NCI-H187 treated with DMSO at 0.1 percent for 48 hours (cell line): ENCODE results near the gene PRPSAP2.
"Not testable (repeated sequence)": the region's sequence is repeated elsewhere in the genome, so short reads cannot be mapped to it uniquely, and the experiment has no call there.

Experiments
- DNase-seq: peaks from one replicate; lab custom pipeline; 2025; lab: John Stamatoyannopoulos, UW

The PRPSAP2 gene

DNA sequence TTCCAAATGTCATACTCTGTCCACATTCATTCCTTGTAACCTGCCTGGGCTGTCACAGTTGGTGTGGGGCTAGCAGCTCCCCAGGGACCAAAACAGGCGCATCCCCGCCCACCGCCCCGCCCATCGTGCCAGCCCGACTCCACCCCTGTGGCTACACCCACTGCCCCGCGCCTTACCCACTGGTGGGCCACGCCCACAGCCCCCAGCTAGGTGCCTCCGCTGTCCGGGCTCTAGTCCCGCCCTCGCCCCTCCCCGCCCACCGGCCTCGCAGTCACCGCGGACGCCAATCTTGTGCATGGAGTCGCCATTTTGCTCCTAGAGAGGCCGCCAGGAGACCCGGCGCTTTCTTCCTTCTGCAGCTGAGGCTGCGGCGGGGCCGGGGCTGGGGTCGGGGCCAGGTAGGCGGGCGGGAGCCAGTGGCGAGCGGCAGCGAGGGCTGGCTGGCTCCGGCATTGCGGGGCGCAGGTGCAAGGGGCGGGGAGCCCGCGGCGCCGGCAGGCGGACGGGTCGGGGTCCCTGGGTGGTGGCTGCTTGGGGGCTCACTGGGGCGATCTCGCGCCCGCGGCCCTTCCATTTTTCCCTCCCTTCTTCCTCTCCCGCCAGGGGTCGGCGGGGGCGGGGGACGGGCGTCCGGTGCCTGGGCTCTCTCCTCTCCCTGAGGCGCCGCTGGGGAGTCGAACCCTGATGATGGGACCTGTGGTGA, at the start of gene PRPSAP2:
Gene PRPSAP2 (plus strand): TSS at position 268 of the 703 bp plus-strand sequence. CDS start 7,703 bp downstream, outside the sequence.
- DNase-seq: peak; percentile 45

DNA sequence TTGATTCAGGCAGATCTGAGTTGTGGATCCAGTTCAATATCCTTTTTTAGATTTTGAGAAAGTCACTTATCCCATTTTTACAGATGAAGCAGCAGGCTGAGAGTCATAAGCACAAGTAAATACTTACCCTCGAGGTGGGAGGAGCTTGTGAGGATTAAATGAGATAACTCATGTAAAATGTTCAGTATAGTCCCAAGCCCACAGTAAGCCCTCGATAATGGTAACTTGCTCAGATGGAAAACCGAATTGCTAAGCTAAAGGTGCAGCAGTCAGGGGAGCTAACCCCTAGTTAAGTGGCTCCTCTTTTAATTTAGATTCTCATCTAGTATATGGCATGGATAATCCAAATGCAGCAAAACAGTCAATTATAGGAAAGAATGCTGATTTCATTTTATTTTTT, 42.0 kb upstream of the PRPSAP2 start:
- DNase-seq: not testable (repeated sequence)

DNA sequence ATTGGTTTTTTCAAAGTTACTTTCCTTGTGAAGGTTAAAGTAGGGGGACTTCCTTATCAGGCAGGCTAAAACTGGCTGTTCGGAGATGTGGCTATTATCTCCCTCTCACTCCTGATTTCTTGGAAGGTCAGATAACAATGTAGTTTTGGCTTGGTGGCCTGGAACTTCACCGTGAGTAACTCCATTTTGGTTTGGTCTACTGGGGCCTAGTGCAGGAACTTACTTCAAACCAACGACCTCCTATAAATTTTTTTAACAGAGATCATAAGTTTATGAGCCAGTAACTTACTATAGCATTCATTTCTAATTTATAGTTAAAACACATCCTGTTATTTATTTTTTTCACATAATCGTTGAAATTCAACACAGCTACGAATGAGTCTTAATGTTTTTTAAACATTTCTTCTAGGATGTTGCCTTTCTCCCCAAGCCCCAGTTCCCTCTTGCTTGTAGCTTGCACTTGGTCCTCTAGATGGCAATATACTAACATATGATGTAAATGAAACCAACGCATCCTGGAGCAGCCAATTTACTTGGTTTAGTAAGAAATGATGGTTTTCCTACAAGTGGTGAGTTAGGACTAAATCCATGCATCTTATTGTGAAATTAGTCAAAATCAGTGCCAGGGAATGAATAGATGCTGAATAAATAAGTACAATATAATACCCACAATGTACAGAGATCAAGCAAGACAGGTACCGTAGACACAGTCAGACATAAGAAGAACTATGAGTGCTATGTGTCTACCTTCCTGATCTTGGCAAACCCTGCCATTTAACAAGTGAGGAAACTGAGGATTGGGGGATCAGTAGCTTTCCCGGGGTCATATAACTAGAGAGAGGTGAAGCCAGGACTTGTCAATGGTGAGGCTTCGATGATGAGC, 41.2 kb upstream of the PRPSAP2 start:
- not testable (repeated sequence) for DNase-seq

- not testable (repeated sequence) for DNase-seq
Measured at GRCh38 chr17:18821430-18821829, 36.5 kb upstream of the PRPSAP2 start.

DNA sequence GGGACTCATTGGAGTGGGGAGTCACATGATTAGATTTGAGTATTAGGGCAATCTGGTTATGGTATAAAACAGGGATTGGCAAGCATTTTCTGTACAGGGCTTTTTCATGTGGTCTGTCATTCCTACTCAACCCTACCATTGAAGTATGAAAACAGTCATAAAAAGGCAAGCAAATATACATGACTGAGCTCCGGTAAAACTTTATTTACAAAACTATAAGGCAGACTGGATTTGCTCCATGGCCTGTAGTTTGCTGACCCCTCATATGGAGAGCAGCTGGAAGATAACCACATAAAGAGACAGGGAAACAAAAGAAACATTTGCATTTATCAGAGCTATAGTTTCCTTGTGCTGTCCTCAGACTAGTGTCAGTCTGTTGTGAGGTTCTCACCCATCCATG, 30.3 kb upstream of the PRPSAP2 start:
- not testable (repeated sequence) for DNase-seq

- no peak for DNase-seq
Measured at GRCh38 chr17:18848501-18848900, 9.4 kb upstream of the PRPSAP2 start.

DNA sequence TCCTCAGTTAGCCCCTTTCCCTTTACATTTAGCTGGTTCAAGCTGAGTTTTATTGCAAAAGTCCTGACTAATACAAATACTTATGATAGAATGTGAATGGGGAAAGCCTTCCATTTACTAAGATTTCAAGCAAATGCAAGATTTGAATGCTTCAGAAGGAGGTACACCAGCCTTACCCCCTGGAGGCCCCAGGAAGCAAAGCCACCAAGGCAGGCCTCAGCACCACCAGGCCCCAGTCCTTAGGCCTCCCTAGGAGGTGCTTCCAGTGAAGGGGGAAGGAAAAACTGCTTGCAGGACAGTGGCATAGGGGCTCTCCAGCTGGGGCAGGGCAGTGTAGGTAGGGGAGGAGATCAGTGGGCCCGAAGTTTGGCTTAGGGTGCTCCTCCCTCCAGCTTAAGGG, 7.3 kb upstream of the PRPSAP2 start:
- no peak for DNase-seq

- no peak for DNase-seq
Measured at GRCh38 chr17:18851201-18851600, 6.7 kb upstream of the PRPSAP2 start.

DNA sequence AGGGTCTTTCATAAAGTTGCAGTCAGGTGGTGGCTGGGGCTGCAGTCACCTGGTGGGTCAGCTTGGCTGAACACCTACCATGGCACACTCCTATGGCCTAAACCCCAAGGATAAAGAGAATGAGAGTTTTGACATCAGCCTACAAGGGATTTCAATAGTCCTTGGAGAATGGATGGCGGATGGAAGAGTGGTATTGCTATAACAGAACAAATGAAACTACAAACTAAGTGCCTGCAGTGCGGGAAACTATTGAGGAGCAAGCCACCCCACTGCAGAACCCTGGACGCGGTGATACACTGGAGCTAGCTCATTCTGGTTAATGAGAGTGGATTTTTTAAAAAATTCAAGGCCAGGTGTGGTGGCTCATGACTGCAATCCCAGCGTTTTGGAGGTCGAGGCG, 3.0 kb upstream of the PRPSAP2 start:
- no peak for DNase-seq

- peak; percentile 59 for DNase-seq
Measured at GRCh38 chr17:18855831-18856569, 1.9 kb upstream of the PRPSAP2 start.

DNA sequence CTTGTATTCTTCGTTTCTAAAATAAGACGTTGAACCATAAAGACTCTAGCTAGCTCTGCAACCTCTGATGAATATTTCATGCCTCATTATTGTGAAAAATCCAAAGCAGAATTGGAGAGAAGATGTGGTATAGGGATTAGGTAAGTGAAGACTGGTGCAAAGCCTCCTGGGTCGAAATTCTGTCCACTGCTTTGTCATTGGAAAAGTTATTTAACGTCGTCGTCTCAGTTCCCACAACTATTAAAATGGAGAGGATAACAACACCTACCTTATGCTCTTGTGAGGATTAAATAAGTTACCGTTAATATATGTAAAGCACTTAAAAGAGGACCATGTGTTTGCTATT, 1.4 kb upstream of the PRPSAP2 start:
- no peak for DNase-seq

- no peak for DNase-seq
Measured at GRCh38 chr17:18858567-18859245, 775 bp downstream of the PRPSAP2 start.

GRCh38 chr17:18859256-18859655, 1.3 kb downstream of the PRPSAP2 start:
- DNase-seq: no peak

DNA sequence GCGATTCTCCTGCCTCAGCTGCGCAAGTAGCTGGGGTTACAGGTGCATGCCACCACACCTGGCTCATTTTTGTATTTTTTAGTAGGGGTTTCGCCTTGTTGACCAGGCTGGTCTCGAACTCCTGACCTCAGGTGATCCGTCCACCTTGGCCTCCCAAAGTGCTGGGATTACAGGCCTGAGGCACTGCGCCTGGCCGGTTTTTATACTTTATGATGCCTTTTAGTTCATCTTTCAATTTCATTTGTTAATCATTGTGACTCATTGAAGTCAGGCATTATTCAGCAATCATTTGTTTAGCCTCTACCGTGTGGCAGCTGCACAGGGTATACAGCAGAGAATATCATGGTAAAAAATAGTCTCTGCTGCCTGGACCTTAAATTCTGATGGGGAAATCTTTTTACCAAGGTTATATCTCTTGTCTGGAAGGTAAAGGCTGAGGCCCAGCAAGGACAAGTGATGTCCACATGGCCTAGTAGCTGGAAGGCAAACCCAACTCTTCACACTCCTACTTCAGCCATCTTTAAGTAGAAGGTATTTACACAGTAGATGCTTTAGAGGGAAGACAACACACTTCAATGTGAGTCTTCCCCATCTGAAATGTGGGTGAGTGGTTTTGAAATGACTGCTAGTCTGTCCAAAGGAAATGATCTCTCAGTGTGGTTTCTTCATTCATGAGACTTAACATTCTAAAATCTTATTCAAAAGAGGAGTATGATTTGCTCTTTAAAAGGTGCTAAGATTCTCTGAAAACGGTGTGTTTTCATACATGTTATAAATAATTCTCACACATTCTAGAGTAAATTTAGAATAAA, 2.4 kb downstream of the PRPSAP2 start:
- DNase-seq: no peak

DNA sequence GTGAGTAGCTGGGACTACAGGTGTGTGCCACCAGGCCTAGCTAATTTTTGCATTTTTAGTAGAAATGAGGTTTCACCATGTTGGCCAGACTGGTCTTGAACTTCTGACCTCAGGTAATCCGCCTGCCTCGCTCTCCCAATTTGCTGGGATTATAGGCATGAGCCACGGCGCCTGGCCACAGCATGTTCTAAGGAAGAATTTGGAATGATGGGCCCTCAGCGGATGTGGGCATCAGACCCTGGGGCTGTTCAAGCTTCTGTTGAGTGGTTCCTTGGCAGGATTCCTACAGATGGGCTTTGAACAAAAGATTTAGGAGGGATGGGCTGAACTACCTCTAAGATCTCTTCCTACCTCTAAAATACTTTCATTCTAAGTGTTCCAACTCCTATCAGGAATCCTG, 4.1 kb downstream of the PRPSAP2 start:
- no peak for DNase-seq

GRCh38 chr17:18864996-18865395, 7.1 kb downstream of the PRPSAP2 start:
- not testable (repeated sequence) for DNase-seq

DNA sequence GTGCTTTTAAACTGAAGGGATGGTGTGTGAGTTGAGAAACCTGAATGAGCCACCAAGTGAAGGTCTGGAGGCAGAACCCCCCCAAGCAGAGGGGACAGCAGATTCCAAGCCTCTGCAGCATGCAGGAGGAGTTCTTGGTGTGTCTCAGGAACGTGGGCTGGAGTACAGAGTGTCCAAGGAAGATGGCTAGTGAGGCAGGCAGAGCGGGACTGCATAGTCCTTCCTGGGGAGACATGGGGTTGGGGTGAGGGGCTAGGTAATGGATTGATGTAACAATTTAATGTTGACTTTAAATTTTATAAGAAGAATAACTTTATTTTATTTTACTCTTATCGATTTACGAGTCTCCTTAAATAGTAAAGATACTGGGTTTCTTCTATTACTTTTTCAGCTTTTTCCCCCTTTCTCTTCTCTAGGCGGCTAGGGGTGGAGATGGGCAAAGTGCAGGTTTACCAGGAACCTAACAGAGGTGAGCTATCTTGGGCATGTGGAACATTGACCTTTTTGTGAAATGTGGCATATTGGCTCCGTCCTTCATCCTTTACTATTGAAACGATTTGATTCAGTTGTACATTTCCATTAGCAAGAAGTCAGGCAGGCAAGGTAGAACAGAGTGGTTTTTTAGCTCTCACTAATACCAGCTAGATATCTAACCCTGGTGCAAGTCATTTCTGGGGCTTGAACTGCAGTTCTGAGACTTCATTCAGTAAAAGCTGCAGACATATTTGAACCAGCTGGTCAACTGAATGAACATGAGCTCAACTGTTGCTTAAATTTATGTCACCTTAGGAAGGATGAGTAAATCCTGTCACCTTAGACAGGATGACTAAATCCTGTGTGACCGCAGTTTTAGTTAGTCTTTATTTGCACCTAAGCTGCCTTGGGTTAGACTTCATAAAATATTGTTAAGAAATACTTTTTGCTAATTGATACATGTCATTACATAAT, 9.2 kb downstream of the PRPSAP2 start:
- DNase-seq: no peak

DNA sequence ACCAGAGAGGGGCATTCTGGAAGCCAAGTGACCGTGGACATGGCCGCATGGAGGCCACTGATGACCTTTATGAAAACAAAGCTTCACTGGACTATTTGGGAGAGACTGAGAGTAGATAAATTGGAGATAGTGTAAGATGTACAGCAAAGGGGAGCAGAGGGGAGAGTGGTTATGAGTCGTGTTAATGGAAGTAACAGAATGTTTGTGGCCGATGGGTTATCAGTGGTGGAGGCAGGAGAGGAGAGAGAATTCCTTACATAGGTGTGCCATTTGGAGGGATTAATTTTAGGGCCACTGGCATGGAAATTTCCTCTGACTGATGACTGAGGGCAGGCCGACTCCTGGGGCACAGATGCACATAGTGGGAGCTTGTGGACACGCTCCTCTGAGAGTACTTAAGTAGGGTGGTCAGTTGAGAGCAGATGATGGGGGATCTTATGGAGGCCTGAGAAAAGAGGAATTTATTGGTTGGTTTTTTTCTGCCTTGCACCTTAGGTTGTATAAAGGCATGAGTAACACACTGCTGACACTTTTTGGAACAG, 19.2 kb downstream of the PRPSAP2 start:
- no peak for DNase-seq

DNA sequence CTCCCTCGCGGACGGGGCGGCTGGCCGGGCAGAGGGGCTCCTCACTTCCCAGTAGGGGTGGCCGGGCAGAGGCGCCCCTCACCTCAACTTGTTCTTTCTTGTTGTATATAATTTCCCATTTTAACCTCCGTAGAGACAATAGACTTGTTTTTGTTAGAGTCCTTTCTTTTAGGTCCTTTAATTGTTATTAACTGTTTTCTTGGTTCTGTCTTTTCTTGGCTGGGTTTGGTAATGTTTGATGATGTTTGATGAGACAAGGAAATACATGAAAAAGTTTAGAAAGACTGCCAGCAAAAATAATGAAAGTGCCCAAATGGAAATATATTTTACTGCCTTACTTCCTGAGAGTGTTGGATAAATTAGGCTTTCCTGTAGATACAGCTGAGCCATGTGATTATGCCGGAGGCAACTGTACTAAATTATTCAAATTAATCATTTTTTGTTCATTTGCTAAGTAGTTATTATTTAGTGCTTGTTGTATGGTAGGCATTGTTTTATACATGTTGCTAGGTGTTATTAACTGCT, 30.9 kb downstream of the PRPSAP2 start:
- DNase-seq: no peak
